ENCODE data around the gene PERM1.
"Not testable (repeated sequence)": the region's sequence is repeated elsewhere in the genome, so short reads cannot be mapped to it uniquely, and the experiment has no call there.

The PERM1 gene

DNA sequence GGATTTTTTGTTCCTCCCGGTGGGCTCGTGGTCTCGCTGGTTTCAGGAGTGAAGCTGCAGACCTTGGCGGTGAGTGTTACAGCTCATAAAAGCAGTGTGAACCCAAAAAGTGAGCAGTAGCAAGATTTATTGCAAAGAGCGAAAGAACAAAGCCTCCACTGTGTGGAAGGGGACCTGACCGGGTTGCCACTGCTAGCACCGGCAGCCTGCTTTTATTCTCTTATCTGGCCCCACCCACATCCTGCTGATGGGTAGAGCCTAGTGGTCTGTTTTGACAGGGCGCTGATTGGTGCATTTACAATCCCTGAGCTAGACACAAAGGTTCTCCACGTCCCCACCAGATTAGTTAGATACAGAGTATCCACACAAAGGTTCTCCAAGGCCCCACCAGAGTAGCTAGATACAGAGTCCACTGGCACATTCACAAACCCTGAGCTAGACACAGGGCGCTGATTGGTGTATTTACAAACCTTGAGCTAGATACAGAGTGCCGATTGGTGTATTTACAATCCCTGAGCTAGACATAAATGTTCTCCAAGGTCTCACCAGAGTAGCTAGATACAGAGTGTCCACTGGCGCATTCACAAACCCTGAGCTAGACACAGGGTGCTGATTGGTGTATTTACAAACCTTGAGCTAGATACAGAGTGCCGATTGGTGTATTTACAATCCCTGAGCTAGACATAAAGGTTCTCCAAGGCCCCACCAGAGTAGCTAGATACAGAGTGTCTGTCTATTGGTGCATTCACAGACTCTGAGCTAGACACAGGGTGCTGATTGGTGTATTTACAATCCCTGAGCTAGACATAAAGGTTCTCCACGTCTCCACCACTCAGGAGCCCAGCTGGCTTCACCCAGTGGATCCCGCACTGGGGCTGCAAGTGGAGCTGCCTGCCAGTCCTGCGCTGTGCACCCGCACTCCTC is 35.8 kb upstream of the PERM1 start:
- not testable (repeated sequence) for DNase-seq (ENCODE audit: low read depth)

DNA sequence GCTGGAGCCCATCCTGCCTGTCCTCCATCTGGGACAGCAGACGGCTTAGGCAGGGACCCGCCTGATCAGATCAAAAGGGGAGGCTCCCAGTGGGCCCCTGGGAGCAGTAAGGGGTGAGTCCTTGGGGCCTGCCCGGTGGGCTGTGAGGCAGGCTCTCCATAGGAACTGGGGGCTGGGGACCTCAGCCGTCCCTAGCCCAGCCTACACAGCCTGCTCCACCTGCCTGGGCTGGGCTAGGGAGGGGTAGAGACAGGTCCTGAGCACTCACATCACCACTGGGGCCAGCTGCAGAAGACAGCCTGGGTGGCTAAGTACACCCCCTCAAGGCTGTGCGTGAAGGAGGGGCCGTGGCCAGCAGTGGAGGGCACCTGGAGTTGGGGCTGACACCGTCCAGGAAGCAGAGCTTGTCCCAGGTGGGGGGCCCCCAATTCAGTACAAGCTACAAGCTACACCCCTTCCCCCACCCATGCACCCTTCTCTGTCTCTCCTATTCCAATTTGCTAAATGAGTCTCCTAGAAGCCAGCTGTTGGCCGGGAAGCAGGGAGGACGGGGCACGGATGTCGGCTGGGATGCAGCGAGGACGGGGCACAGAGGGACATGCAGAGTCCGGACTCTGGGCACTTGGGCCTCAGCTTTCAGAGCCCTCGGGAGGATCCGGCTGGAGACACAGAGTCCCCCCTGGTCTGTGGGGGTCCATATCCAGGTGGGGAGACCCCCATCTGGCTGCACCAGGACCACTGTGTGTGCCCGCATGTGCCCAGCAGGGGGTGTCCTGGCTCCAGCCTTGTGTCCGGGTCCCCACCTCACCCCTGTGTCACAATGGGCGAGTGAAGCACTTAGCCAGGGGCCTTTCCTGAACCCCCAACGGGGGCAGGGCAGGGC is 33.1 kb upstream of the PERM1 start:
- DNase-seq (ENCODE audit: low read depth), result peak; percentile 62

DNA sequence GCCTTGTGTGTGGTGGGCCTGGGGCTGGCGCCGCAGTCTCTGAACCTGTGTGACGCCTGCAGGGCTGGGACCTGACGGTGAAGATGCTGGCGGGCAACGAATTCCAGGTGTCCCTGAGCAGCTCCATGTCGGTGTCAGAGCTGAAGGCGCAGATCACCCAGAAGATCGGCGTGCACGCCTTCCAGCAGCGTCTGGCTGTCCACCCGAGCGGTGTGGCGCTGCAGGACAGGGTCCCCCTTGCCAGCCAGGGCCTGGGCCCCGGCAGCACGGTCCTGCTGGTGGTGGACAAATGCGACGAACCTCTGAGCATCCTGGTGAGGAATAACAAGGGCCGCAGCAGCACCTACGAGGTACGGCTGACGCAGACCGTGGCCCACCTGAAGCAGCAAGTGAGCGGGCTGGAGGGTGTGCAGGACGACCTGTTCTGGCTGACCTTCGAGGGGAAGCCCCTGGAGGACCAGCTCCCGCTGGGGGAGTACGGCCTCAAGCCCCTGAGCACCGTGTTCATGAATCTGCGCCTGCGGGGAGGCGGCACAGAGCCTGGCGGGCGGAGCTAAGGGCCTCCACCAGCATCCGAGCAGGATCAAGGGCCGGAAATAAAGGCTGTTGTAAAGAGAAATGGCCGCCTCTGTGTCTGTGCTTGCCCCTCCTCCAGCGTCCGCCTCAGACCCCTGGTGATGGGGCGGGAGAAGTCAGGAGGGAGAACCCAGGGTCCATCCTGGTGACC is 32.2 kb upstream of the PERM1 start:
- peak; percentile 57 for DNase-seq (ENCODE audit: low read depth)

DNA sequence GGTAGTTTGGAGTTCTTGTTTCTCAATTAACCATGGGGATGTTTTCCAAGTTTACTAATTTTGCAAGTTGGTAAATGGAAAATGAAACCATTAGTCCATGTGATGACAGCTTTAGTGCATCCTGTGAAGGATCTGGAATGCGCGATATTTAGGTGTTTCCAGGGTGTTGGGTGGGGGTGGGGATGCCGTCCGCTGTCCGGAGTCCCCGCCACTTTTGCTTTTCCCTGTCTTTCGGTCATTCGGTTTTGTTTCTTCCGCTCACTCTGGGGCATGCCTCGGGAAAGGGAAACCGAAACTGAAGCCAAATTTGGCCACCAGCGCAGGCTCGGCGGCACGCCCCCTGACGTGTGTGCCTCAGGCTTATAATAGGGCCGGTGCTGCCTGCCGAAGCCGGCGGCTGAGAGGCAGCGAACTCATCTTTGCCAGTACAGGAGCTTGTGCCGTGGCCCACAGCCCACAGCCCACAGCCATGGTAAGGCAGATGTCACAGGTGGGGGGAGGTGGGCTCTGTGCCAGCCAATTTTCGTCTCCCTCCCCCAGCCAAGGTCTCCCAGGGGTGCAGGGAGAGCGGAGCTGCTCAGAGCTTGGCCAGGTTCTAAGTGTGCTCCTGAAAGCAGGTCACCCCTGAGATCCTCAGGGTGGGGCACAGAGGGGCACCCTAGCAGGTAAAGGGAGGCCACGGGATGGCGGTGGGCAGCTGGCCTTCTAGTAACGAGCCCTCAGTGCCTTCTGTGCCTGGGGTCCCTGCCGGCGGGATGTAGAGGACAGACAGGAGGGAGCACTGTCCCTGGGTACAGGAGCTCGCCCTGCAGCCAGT is 31.4 kb upstream of the PERM1 start, which contains the start of gene ISG15:
Gene ISG15, plus strand, starts transcription at position 393 of the 817 bp plus-strand sequence. Its CDS starts 77 bp downstream, at position 470.
- DNase-seq (ENCODE audit: low read depth), result peak; percentile 93

DNA sequence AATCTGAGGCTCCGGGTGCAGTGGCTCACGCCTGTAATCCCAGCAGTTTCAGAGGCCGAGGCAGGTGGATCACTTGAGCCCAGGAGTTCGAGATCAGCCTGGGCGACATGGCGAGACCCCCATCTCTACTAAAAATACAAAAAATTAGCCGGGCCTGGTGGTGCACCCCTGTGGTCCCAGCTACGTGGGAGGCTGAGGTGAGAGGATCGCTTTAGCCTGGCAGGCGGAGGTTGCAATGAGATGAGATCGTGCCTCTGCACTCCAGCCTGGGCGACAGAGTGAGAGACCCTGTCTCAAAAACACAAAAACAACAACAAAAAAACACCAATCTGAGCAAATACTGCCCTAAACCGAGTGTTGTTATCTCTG is 30.8 kb upstream of the PERM1 start:
- DNase-seq (ENCODE audit: low read depth), result not testable (repeated sequence)

DNA sequence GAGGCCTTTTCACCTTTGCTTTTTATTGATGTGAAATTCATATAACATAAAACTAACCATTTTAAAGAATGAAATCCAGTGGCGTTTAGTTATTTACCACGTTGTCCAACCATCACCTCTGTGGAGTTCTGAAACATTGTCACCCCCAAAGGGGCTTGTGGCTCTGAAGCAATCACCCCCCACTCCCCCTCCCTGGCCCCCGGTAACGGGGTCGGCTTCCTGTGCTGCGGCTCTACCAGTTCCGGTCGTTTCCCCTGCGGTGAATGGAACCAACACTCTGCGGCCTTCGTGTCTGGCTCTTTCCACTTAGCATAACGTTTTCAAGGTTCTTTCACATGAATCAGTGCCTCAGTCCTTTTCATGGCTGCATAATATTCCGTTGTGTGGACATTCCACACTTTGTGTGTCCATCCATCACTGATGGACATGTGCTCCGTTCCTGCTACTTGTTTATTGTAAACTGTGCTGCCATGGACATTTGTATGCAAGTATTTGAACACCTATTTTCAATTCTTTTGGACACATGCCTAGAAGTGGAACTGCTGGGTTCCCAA is 29.6 kb upstream of the PERM1 start:
- no peak for DNase-seq (ENCODE audit: low read depth)

DNA sequence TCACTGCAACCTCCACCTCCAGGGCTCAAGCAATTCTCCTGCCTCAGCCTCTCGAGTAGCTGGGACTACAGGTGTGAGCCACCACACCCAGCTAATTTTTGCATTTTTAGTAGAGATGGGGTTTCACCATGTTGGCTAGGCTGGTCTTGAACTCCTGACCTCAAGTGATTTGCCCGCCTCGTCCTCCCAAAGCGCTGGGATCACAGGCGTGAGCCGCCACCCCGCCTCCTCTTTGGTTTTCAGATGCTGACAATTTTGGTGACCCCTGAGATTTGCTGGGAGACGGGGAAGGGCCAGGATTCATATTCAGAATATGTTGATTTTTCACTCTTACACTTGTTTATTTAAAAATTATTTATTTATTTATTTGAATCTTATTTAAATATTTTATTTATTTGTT is 28.2 kb upstream of the PERM1 start:
- not testable (repeated sequence) for DNase-seq (ENCODE audit: low read depth)

DNA sequence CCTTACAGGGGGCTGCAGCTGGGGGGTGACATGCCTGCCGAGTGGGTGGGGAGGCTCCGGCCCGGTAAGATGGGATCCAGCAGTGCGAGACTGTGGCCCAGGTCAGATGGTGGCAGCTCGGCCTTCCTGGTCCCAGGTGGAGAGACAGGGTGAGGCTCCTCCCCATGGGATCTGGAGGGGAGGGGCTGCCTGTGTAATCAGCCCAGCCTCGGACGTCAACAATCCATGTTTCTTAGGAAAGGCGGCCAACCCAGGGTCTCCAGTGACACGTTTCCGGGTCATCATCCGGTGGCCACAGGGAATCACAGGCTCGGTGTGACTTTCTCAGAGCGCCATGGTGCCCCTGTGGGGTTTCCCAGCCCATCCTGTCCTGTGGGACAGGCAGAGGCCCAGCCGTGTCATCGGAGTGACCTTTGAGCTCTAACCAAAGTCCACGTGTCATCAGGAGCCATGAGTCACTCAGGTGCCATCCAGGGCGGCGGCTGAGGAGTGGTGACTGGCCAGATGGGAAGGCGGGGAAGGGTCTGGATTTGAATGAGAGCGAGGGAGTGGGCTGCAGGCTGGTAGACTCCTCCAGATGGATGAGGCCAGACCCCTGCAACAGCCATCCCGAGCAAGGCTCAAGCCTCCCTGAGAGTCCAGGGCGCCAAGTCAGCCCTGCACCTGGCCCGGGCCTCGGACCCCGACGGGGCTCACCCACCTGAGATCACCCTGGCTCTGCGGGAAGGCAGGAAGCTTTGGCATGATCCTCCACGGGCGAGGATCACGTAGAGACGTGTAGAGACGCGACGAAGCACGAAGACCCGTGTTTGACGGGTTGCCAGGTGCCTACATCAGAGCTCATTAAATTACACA is 24.6 kb upstream of the PERM1 start:
- no peak for DNase-seq (ENCODE audit: low read depth)

DNA sequence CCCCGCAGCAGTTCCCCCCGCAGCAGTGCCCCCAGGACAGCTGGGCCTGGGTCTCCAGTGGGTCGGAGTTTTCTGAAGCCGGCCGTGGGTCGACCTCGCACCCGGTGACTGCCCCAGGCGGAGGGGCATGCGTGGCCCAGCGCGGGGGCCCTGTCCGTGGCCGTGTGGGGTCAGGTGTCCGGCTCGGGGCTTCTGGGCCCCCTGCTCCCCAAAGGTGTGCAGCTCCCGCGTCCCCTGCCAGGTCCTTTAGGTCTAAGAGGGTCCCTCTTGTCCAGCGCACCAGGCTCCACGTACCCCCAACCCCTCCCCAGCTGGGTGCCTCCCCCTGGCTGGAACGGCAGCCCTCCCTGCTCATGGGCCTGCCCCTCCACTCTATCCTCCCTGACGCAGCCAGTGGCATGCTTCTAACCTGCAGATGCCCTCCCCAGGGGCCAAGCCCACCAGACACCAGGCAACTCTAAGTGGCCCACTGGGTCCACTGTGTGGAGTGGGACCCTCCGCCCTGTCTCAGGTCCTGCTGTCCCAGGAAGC is 23.9 kb upstream of the PERM1 start:
- DNase-seq (ENCODE audit: low read depth), result no peak

DNA sequence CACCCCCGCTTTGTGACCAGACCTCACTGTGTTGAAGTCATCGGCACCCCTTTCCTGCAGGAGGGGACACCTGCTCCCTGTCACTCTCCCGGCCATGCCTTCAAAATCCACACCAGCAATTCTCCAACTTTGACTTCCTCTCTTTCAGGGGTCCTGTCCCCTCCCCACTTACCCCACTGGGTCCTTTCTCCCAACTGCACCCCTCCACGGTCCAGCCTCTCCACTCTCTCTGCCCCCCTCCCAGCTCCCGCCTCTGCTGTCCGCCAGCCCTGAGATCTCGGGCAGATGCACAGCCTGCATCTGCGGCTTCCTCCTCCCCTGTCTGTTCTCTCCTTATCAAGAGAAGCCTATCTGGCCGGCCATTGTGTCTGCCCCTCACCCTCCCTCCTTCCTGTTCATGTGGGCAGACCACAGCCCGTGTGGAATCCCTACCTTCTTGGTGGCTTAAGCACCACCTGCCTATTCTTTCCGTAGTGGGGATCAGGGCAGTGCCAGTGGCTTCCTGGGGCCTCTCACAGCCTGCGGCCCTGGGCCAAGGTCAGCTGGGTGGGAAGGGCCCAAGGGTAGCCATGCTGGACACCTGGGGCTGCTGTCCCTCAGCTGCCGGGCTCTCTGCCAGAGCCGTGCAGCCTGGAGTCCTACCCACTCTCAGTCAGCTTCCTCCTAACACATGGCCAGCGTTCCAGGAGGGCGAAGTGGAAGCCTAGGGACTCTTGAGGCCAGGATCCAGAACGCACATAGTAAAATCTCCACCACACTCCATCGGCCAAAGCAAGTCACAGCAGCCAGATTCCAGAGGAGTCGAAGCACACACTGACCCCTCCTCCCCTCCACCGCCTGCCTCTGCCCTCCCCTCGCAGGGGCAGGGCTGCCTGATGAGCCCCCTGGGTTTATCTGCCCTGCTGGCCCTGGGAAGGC is 23.1 kb upstream of the PERM1 start:
- peak; percentile 44 for DNase-seq (ENCODE audit: low read depth)

DNA sequence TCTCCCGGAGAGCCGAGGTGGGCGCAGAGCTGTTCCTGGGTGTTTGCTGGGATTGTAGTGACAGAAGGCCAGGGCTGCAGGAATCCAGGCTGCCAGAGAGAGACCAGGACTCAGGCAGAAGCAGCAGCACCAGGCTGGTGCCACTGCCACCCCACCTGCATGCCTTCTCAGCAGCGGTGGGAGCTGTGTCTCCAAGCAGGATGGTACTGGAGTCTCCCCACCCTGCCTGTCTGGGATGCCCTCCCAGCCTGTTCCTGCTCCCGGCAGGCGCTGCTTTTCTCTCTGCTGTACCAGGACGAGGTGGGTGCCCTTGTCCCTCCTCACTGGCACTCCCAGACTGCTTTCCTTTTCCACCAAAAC is 22.5 kb upstream of the PERM1 start:
- no peak for DNase-seq (ENCODE audit: low read depth)

DNA sequence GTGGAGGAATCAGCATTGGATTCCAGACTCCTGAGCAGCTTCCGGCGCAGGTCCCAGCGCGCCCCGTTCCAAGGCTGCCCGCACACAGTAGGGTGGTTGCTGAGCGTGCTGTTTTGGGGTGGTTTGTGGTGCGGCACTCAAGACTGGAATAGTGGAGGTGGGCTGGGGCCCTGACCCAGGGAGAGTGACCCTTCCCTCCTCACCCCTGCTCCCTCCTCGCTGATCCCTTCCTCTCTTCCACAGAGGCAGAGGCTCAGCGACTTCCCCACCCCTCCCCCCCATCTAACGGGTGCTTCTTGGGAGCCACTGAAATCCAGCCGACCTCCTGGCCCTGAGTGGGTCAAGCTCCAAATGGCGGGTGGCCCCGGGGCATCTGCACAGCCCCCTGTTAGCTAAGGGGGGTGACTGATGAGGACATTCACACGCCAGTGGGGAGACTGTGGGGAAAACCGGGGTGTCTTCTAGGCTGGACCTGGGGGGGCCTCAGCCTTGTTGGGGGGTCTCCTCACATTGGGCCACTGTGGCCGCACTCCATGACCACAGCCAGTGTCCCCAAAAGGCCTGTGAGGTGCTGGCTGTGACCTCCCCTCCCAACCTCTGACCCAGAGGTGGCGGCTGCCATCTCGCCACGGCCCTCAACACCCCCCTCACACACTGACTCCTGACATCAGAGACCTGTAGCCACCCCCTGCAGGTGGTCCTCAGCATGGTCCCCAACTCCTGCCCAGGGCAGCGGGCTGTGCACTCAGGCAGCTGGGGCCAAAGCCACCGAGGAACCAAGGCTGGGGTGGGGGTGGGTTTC is 21.9 kb upstream of the PERM1 start:
- no peak for DNase-seq (ENCODE audit: low read depth)

DNA sequence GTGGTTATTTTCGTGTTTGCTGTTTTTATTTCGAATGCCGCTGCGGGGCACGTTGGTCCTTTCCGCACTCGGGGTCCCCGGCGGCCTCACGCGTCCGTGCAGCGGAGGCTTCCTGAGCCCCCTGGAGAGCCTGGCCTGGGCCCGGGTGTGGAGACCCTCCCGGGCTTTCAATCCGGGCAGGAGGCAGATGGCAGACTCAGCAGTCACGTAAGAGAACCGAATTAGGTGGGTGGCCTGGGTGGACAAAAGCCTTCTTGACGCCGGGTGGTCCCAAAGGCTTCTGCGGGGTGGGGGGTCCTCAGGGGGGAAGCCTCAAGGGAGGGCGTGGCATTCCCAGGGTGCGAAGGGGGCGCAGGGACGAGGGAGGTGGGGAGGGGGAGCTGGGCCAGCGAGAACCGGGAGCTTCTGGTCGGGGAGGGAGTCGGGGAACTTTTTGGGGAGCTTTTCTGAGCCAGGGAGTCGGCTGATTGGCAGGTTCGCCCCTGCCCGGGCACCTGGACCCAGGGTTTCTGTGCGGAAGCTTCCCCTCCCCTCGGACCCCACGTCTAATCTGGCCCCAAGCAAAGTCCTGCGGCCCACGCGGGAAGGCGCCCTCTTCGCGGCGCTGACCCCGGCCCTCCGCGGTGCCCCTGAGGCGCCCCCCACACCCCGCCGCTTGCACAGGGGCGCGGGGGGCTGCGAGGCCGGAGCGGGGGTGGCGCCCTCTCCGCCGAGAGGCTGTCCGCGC is 19.3 kb upstream of the PERM1 start:
- DNase-seq (ENCODE audit: low read depth), result no peak

DNA sequence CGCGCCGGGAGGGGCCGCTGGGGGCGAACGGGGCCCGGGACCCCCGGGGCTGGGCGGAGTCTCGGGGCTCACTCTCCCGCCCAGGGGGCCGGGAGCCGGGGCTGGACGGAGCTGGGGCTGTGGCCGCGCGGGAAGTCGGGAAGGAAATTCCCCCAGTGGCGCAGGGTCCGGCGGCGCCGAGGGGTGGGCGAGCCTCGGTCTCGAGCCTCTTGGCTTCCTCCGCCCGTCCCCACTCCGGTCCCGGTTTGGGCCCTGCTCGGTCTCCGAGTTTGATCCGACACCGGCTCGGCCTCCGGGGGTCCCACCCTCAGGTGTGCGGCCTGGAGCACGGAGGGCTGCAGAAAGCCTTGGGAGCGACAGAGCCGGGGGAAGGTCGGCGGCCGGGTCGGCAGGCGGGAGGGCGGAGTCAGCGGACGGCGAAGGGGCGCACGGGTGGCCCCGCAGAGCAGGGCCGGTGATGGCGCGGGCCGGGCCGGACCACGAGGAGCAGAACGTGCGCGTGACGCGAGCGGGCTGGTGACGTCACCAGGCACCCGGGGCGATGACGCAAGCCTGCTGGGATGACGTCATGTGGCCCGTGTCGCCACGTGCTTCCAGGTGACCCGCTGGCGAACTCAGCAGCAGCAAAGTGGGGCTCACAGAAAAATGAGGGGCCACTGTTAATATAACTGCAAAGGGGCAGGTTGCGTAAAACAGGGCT is 18.6 kb upstream of the PERM1 start:
- peak; percentile 83 for DNase-seq (ENCODE audit: low read depth)

DNA sequence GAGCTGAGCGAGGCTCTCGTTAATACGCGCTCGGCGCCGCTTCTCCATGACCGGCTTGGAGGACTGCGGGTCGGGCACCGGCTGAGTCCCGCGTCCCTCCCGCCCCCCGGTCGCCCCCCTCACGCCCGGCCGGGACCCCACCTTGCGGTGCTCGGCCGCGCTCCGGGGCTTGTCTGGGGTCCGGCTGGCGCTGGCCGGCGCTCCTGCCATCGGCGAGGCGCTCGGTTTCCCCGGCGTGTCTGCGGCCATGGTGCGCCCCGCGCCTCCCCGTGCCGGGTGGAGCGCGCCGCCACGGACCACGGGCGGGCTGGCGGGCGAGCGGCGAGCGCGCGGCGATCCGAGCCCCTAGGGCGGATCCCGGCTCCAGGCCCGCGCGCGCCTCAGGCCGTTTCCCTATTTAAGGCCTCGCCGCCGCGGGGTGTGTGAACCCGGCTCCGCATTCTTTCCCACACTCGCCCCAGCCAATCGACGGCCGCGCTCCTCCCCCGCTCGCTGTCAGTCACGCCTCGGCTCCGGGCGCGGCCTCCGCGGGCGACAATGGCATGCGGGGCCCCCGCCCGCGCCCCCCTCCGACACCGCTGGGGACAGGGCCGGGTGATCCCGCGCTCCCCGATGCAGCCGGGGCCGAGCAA is 17.9 kb upstream of the PERM1 start, which contains the start of gene HES4:
Gene HES4, minus strand, starts transcription at position 373 of the 632 bp plus-strand sequence. Its CDS starts 124 bp downstream, at position 249.
- DNase-seq (ENCODE audit: low read depth), result peak; percentile 93
